HepG2 (cell line): ENCODE data around the gene FRMD6. TPM values are rescaled to one million over a fixed set of nuclear protein-coding genes. Genes with fewer than 3 reads are reported as not detected.
"Not testable (repeated sequence)": the region's sequence is repeated elsewhere in the genome, so short reads cannot be mapped to it uniquely, and the experiment has no call there.

Experiments
- ATAC-seq: fragments of 200-7000 bp; cut with Tn5 transposase; 3 replicates; pipeline ENCODE4 v1.9.1; 2020; ENCODE audit warnings: mild to moderate bottlenecking, moderate library complexity
- BruUV-seq: library from RNA; stranded (reverse); fragments of 400-500 nt; replicated peaks from 2 replicates; lab custom pipeline; 2021; lab: Mats Ljungman, UMichigan
- CTCF ChIA-PET: fragments of 300-600 bp; formaldehyde crosslinking; extraction: SDS; loops from one replicate; lab custom pipeline; 2021; ENCODE audit warnings: low total read pairs, inconsistent platforms, low intra/inter-chr PET ratio; lab: Yijun Ruan, JAX
- POLR2A ChIA-PET: fragments of 350-600 bp; sonication (Branson Sonifier 250); formaldehyde crosslinking; loops from one replicate; lab custom pipeline; 2020; ENCODE audit warnings: antibody characterized with exemption, inconsistent platforms; lab: Yijun Ruan, JAX
- DNase-seq: peaks from one replicate; pipeline ENCODE4 v3.0.0-alpha.2; 2015; ENCODE audit warnings: low spot score
- FAIRE-seq: peaks from 3 replicates; lab custom pipeline; 2011; peaks lifted over from hg19 to GRCh38; lab: Jason Lieb, UNC
- H2AFZ ChIP-seq: one replicate; pipeline ENCODE4 v1.6.1; 2011; ENCODE audit warnings: low read length, inconsistent platforms
- H3K27ac ChIP-seq: fragments of 300-600 bp; 3 replicates; pipeline ENCODE4 v1.8.0; 2011; ENCODE audit warnings: mixed run types, mild to moderate bottlenecking, mixed read lengths, low read length, inconsistent platforms; ENCODE audit not compliant: insufficient read depth; ENCODE audit errors: extremely low read length
- H3K27me3 ChIP-seq, 2 experiments: fragments of 200-600 bp in 1 of 2; 2 replicates in 1 of 2; 3 replicates in 1 of 2; pipeline versions ENCODE4 v1.6.0 to v1.8.0; 2011; ENCODE audit warnings: low read length in 2 of 2, mild to moderate bottlenecking in 2 of 2, moderate library complexity in 2 of 2, inconsistent platforms in 1 of 2; ENCODE audit not compliant: insufficient read depth in 2 of 2, control insufficient read depth in 1 of 2
- H3K36me3 ChIP-seq, 2 experiments: fragments of 200-600 bp in 1 of 2; replicated peaks in 1 of 2; 2 replicates in 1 of 2; 3 replicates in 1 of 2; pipeline versions ENCODE4 v1.5.1 to v1.8.0; 2011; ENCODE audit warnings: low read length in 2 of 2, inconsistent platforms in 1 of 2; ENCODE audit not compliant: insufficient read depth in 2 of 2, control insufficient read depth in 1 of 2
- H3K4me1 ChIP-seq: 2 replicates; pipeline ENCODE4 v1.5.1; 2012; ENCODE audit warnings: low read length, inconsistent platforms; ENCODE audit not compliant: insufficient read depth
- H3K4me2 ChIP-seq: 2 replicates; pipeline ENCODE4 v1.6.0; 2011; ENCODE audit warnings: low read depth, low read length, inconsistent platforms
- H3K4me3 ChIP-seq, 3 experiments: fragments of 200-600 bp in 1 of 3; sonication (generic), shearing (Covaris generic) in 1 of 3; replicated peaks in 1 of 3; 2 replicates each; pipeline ENCODE4 v1.5.1; 2011 to 2016; ENCODE audit warnings: low read length in 3 of 3, inconsistent platforms in 2 of 3, low read depth in 2 of 3, mild to moderate bottlenecking in 2 of 3, control low read depth in 1 of 3, mixed read lengths in 1 of 3; ENCODE audit not compliant: insufficient read depth in 1 of 3
- H3K79me2 ChIP-seq: one replicate; pipeline ENCODE4 v1.6.1; 2011; ENCODE audit warnings: low read length, inconsistent platforms; ENCODE audit not compliant: insufficient read depth
- H3K9ac ChIP-seq: 2 replicates; pipeline ENCODE4 v1.6.0; 2011; ENCODE audit warnings: mild to moderate bottlenecking, low read depth, low read length, inconsistent platforms; ENCODE audit not compliant: insufficient read depth
- H3K9me3 ChIP-seq: 2 replicates; pipeline ENCODE4 v1.5.1; 2012; ENCODE audit warnings: mild to moderate bottlenecking, low read length
- H4K20me1 ChIP-seq: 2 replicates; pipeline ENCODE4 v1.6.0; 2011; ENCODE audit warnings: inconsistent platforms, mild to moderate bottlenecking, low read length, moderate library complexity; ENCODE audit not compliant: insufficient read depth
- MNT ChIP-seq: fragments of 450-650 bp; IDR thresholded peaks from 2 replicates; pipeline ENCODE4 v1.6.1; 2016
- SALL1 ChIP-seq: sonication (generic); formaldehyde crosslinking; IDR thresholded peaks from 2 replicates; pipeline ENCODE4 v1.8.0; 2022; ENCODE audit warnings: mild to moderate bottlenecking, missing genetic modification reagents
- SKI ChIP-seq: fragments of 450-650 bp; IDR thresholded peaks from one replicate; pipeline ENCODE4 v1.6.1; 2018; ENCODE audit warnings: mild to moderate bottlenecking; ENCODE audit not compliant: partially characterized antibody
- ZNF446 ChIP-seq: sonication (generic); formaldehyde crosslinking; IDR thresholded peaks from 2 replicates; pipeline ENCODE4 v1.5.0; 2020; ENCODE audit warnings: mild to moderate bottlenecking, missing genetic modification reagents
- ZNF609 ChIP-seq: sonication (generic); formaldehyde crosslinking; IDR thresholded peaks from 2 replicates; pipeline ENCODE4 v1.4.0; 2020; ENCODE audit warnings: mild to moderate bottlenecking, missing genetic modification reagents, borderline replicate concordance
- WGBS: methylation state at CpG from one replicate; pipeline ENCODE4 v1.1.6; 2017; ENCODE audit warnings: low lambda C conversion rate; 5-methylcytosine and 5-hydroxymethylcytosine counted together
- in situ Hi-C: cut with HindIII; loops from 2 replicates; pipeline ENCODE4 v1.10.0; 2017; ENCODE audit warnings: low pct_unique_long_range_greater_than_20kb; ENCODE audit not compliant: extremely low pct_ligation_motif_present
- intact Hi-C: fragments of 100-400 bp; cut with micrococcal nuclease; formaldehyde crosslinking; loops from one replicate; pipeline ENCODE4 v1.10.0; 2022; ENCODE audit not compliant: unreplicated experiment
- polyA plus RNA-seq, 8 experiments: library from polyadenylated mRNA; depleted of rRNA in 3 of 8; stranded (reverse) in 7 of 8; unstranded in 1 of 8; fragments of >200 nt; fragmentation: Illumina TruSeq in 4 of 8; extraction: Trizol in 4 of 8; gene quantifications; 2 replicates each; pipeline versions ENCODE4 v1.2.1 to v1.2.3, GENCODE V29; 2011 to 2016; ENCODE audit warnings: low read depth in 4 of 8, missing spikeins in 1 of 8, mixed read lengths in 1 of 8; ENCODE audit not compliant: insufficient read depth in 1 of 8
- total RNA-seq, 5 experiments: library from RNA; depleted of rRNA; stranded (reverse); fragments of >200 nt; fragmentation: Illumina TruSeq; extraction: Trizol; gene quantifications; 2 replicates each; pipeline ENCODE4 v1.2.3, GENCODE V29; 2016; ENCODE audit warnings: low read depth in 1 of 5

FRMD6 gene
- total and polyA plus RNA-seq, 2 of the 13 experiments (the other 11 are each of a cell fraction or from before 2014, with no cell fraction given): 2.4 to 5.4 TPM

GRCh38 chr14:51744372-51745130 is 92.8 kb downstream of the FRMD6 start (continued):
- TF ChIP-seq MNT: no peak
- no peak for TF ChIP-seq ZNF609 (CRISPR knock-in tag)
- no peak for TF ChIP-seq ZNF446 (CRISPR knock-in tag)
- TF ChIP-seq SKI: no peak
- no peak for TF ChIP-seq SALL1 (CRISPR knock-in tag)

- WGBS: 85% methylated on average over 23 of the region's 25 CpGs
- H3K4me3 ChIP-seq, ATAC-seq, H3K27ac ChIP-seq, BruUV-seq, H3K4me2 ChIP-seq, CTCF ChIA-PET, FAIRE-seq, H3K9ac ChIP-seq, H3K4me1 ChIP-seq, H3K27me3 ChIP-seq, H2AFZ ChIP-seq, H3K9me3 ChIP-seq, DNase-seq, in situ Hi-C loops, POLR2A ChIA-PET, intact Hi-C loops, H3K79me2 ChIP-seq, H4K20me1 ChIP-seq, H3K36me3 ChIP-seq: not testable (repeated sequence)
These were observed 95.1 kb downstream of the FRMD6 start for GRCh38 chr14:51746823-51747222.
